ENCODE results near the gene HCN1.

HCN1 gene

DNA sequence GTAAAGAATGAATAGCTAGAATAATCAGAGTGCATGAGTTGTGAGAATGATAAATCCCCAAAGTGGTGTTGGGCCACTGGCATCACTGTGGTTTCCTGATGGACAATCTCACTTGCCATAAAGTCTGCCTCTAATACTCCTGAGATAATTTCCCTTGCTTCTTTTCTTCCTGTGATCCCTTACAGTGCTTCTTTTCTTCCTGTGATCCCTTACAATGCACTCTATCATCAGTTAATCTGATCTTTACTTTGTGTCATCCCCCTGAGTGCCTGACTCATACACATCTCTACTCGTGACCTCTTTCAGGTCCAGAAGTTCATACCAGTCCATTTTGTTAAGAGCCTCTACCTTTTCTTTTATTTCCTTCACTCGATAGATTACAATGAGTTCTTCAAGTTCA is 418.3 kb downstream of the HCN1 start:
- TF ChIP-seq CTCF (IDR thresholded peaks at IDR 0.05; ENCODE audit: insufficient read depth, low read length, missing control alignments) = no peak
- ChIA-PET CTCF (no interaction called here), POLR2A (no interaction called here)
- no peak for DNase-seq (ENCODE audit: low read depth, low spot score)
- no peak overlapping the region for H3K4me3 ChIP-seq (ENCODE audit: low read depth, low read length)

DNA sequence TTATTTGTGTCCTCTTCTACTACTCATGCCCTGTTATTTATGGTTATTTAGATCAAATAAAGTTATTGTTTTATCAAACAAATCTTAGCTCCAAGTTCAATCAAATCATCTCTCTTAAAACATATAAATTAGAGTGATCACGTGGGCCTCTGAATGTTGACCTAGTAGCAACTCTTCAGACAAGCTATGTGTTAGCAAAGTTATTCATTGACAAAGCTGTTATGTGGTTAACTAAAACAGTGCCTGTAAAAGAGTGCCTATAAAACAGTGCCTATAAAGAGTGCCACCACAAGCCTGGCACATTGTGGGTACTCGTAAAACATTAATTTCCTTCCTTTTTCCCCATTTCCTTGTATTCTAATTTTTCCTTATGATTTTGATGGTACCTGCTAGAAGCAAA is 421.9 kb downstream of the HCN1 start:
- POLR2A ChIA-PET = no interaction called here
- no peak overlapping the region for H3K4me3 ChIP-seq (ENCODE audit: low read depth, low read length)
- CTCF ChIA-PET = no interaction called here
- no peak for TF ChIP-seq CTCF (IDR thresholded peaks at IDR 0.05; ENCODE audit: insufficient read depth, low read length, missing control alignments)
- no peak for DNase-seq (ENCODE audit: low read depth, low spot score)

GRCh38 chr5:45271626-45272025 is 424.6 kb downstream of the HCN1 start:
- POLR2A ChIA-PET = no interaction called here
- CTCF ChIA-PET = no interaction called here
- DNase-seq (ENCODE audit: low read depth, low spot score) = no peak
- no peak overlapping the region for H3K4me3 ChIP-seq (ENCODE audit: low read depth, low read length)
- TF ChIP-seq CTCF (IDR thresholded peaks at IDR 0.05; ENCODE audit: insufficient read depth, low read length, missing control alignments) = no peak

DNA sequence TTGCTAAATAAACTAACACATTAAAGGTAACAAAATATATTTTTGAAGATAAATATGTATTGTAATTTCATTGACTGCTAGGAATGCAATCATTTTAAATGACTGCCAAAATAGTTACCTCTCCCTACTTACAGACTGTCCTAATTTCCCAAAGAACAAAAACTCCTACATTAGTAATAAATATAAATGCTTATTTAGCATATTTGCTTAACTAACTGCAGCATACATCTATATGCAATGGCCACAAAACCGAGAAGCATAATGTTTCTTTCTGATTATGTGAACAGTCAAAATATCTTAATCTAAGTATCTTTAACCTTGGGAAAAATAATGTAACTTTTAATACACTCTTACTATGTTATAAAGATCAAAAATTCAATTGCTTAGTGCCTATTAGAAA is 431.7 kb downstream of the HCN1 start:
- TF ChIP-seq CTCF (IDR thresholded peaks at IDR 0.05; ENCODE audit: insufficient read depth, low read length, missing control alignments) = no peak
- DNase-seq (ENCODE audit: low read depth, low spot score) = no peak
- ChIA-PET POLR2A (no interaction called here), CTCF (no interaction called here)
- H3K4me3 ChIP-seq (ENCODE audit: low read depth, low read length) = no peak overlapping the region

- no peak overlapping the region for H3K4me3 ChIP-seq (ENCODE audit: low read depth, low read length)
- no peak for TF ChIP-seq CTCF (IDR thresholded peaks at IDR 0.05; ENCODE audit: insufficient read depth, low read length, missing control alignments)
- no peak for DNase-seq (ENCODE audit: low read depth, low spot score)
- CTCF ChIA-PET = no interaction called here
- POLR2A ChIA-PET = no interaction called here
These were observed 434.1 kb downstream of the HCN1 start for GRCh38 chr5:45262061-45262590.

- no peak for TF ChIP-seq CTCF (IDR thresholded peaks at IDR 0.05; ENCODE audit: insufficient read depth, low read length, missing control alignments)
- ChIA-PET POLR2A (no interaction called here), CTCF (no interaction called here)
- DNase-seq (ENCODE audit: low read depth, low spot score) = no peak
- H3K4me3 ChIP-seq (ENCODE audit: low read depth, low read length) = no peak overlapping the region
These were observed 435.1 kb downstream of the HCN1 start for GRCh38 chr5:45261125-45261524.
